Fibroblast of mammary gland (primary cell): ENCODE data around the gene LRP8.

Source experiments
- DNase-seq: peaks from one replicate; pipeline ENCODE4 v3.0.0-alpha.2; 2010; ENCODE audit warnings: low read depth
- H3K4me3 ChIP-seq: 2 replicates; pipeline ENCODE4 v1.5.1; 2011; ENCODE audit warnings: low read depth, mild to moderate bottlenecking, low read length, moderate library complexity; ENCODE audit not compliant: control insufficient read depth
- TF ChIP-seq, protein P1 (sequence below): conservative IDR thresholded peaks from 2 replicates; pipeline ENCODE4 v1.5.1; 2011; ENCODE audit warnings: low read depth, low read length, inconsistent platforms; ENCODE audit not compliant: control insufficient read depth, insufficient read depth

The LRP8 gene

DNA sequence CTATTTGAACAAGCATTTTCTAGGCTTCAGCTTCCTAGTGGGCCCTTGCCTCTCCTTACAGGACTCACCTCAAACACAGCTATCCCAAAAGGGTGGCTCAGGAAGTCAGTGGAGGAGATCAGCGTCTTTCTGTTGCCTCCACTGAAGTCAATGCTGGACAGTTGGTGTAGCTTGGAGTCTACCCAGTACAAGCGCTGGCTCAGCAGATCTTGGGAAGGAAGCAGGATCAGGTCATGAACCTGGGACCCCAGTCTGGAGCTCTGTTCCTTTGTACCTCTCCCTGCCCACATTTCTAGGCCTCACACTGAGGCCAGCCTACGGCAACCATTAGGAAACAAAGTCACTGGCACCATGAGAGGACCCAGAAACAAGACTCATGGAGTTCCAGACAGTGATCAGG, 65.9 kb downstream of the LRP8 start:
- no peak for DNase-seq
- H3K4me3 ChIP-seq: no peak overlapping the region
- TF ChIP-seq, protein P1, sequence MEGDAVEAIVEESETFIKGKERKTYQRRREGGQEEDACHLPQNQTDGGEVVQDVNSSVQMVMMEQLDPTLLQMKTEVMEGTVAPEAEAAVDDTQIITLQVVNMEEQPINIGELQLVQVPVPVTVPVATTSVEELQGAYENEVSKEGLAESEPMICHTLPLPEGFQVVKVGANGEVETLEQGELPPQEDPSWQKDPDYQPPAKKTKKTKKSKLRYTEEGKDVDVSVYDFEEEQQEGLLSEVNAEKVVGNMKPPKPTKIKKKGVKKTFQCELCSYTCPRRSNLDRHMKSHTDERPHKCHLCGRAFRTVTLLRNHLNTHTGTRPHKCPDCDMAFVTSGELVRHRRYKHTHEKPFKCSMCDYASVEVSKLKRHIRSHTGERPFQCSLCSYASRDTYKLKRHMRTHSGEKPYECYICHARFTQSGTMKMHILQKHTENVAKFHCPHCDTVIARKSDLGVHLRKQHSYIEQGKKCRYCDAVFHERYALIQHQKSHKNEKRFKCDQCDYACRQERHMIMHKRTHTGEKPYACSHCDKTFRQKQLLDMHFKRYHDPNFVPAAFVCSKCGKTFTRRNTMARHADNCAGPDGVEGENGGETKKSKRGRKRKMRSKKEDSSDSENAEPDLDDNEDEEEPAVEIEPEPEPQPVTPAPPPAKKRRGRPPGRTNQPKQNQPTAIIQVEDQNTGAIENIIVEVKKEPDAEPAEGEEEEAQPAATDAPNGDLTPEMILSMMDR: no peak

DNA sequence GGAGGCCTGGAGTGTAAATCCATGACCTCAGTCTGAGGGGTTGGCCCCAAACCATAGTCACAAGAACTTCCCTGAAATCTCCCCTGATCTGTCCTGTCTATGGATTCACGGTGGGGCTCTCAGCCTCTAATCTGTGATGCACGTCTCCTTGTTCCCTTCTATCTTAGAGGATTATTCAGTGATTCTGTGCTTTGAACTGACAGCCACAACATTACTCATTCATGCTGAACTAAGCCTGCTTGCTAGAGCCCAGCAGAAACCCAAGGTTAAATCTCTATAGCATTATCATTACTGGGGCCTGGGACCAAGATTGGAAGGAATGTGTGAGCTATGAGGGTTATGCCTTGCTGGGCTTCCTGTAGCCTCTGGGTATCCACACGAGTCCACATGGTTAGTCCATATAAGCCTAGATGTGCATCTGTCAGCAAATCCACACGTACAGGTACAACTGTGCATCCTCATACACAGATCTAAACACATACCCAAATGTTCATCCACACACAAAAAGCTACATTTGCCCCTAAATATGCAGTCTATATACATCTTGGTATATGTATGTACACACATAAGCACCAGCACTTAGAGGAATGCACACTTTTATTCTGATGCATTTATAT, 67.1 kb downstream of the LRP8 start:
- TF ChIP-seq, protein P1: no peak
- no peak for DNase-seq
- H3K4me3 ChIP-seq: no peak overlapping the region

DNA sequence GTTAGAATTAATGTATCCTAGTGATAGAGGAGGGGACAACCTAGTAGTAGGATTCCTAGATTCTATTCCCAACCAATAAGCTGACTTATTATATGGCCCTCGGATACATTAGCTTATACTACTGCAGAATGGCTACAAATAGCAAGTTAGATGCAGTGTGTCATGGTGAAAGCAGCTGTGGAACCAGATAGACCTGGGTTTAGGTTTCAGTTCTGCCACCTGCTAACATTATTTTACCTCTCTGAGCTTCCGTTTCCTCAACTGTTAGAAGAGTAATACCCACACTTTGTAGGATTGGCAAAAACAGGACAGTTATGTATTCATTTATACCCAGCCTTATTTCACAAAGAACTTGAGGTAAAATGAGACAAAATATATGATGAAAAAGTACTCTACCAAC, 67.9 kb downstream of the LRP8 start:
- TF ChIP-seq, protein P1: no peak

GRCh38 chr1:53258216-53258615, 69.7 kb downstream of the LRP8 start:
- no peak overlapping the region for H3K4me3 ChIP-seq
- TF ChIP-seq, protein P1: no peak
- no peak for DNase-seq

More for the DNA sequence above, 67.9 kb downstream of the LRP8 start:
- no peak overlapping the region for H3K4me3 ChIP-seq
- no peak for DNase-seq

DNA sequence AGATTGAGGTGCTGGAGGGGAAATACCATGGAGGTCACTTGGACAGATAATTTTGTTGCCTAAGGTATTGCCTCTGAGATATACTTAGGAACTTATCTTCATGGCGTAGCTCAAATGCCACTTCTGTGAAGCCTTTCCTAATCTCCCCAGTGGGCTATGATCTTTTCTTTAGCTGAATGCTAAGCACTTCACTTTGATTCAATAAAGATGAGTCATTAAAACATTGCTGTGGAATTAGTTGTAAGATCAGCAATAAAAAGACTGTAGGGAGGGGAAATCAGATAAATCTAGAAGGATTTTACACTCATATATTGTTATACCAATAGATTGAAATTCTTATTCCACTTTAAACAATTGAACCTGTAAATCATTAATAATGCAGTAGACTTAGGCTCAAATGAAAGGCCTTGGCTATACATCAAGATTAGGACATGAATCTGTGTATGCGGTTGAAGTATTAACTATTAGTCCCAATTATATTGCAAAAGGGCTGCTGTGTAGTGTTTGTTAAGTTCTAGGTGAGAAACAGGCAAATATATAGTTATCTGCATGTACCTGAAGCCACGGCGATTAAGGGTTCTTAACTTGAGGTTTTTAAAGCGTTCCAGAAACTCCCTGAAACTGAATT, 70.3 kb downstream of the LRP8 start:
- TF ChIP-seq, protein P1: no peak
- H3K4me3 ChIP-seq: no peak overlapping the region
- no peak for DNase-seq

DNA sequence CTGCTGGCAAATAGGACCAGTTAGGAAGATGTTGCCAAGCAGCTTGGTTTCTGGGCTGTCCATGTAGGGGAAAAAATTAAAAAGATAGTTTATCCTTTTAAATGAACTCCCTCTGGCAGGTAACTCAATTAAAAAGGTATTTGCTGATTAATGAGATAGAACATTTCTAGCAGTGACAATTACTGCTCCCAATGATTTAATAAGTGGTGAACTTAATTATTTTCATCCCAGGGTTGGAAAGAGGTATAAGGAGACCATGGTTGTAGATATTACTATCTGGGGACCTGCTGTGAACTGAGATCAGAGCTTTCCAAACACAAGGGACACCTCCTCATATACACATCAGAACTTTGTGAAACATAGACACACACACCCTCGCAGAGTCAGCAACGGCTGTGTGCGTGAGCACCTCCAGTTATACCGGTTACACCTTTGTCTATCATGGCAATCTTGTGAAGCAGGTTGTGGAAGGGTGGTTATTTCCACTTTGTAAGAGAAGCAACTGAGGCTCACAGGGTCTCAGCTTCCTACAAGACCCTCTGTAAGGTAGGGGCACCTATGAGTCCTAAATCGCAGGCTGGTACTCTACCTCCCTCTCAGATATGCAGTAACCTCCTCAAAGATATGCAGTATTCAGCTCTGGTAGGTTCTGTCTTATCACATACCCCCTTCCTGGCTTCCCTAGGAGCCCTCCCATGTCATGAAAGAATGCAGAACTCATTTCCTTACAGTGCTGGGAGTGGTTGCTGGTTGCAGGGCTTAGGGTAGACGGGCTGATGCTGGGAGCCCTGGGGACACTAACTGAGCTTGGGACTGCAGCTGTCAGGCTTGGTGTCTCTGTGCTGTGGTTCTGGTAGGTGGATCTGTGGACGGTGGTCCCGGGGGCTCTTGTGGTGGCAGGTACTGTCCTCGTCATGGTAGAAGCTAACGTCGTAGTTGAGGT, 71.1 kb downstream of the LRP8 start:
- TF ChIP-seq, protein P1: no peak
- no peak overlapping the region for H3K4me3 ChIP-seq
- no peak for DNase-seq
